Stimulated activated CD8-positive, alpha-beta memory T cell treated with anti-CD3 and anti-CD28 coated beads, Interleukin-7, amount 100 ng/mL, for 48 hours (primary cell): Measurements from ENCODE around the gene CACNA1C.
A peak's percentile ranks its signal among the peaks of the same experiment; 100 is the strongest.

ENCODE experiments used
- DNase-seq, 2 donors: peaks; one replicate each; pipeline ENCODE4 v3.0.0-alpha.2; 2020; ENCODE audit warnings: low read depth in 1 of 2; ENCODE audit errors: extremely low read depth in 1 of 2

The CACNA1C gene

DNA sequence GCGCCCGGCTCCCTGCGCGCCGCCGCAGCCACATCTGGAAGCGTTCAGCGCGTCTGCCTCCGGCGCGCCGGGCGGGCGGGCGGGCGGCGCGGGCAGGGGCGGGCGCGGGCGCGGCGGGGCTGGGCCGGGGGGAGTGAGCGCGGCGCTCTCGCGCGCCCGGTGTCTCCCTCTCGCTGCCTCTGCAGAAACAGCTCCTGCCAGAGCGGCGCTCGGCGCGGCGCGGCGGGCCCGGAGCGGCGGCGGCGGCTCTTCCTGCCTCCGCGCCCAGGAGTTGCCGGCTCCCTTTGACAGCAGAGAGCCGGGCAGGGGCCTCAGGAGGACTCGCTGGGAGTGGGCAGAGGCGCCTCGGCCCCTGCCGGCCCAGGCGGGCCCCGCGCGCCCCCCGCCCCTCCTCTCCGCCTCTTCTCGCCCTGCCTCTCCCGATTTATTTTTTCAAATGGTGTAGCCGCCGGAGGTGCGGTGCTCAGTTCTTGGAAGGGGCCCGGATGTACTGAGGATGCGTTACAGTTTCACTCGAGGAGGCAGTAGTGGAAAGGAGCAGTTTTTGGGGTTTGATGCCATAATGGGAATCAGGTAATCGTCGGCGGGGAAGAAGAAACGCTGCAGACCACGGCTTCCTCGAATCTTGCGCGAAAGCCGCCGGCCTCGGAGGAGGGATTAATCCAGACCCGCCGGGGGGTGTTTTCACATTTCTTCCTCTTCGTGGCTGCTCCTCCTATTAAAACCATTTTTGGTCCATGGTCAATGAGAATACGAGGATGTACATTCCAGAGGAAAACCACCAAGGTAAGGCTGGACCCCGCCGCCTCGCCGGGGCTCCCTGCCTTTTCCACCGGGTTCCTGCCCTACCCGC lies at the start of gene CACNA1C:
Gene CACNA1C, plus strand, starts transcription at position 162 of the 853 bp plus-strand sequence. Its CDS starts 576 bp downstream, at position 738.
- no peak for DNase-seq

DNA sequence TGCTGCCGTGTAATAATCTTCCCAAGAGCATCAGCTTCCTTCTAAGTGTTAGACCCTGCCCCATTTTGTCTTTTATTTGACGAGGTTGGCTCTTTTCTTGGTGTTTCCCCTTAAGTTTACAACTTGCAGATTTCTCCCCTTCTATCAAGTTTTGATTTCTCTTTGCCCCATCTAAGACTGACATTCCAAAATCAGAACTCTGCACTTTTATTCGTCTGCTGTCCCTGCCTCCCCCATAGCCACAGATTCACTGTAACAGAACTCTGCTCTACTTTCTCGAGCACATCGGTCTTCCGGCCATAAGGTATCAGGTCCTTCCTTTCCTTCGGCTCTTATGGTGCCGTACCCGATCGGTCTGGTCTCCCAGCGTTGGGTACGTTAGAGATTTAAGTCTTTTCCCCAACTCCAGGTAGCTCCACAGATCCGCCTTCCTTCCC lies 49.1 kb upstream of the CACNA1C start:
- DNase-seq = no peak

DNA sequence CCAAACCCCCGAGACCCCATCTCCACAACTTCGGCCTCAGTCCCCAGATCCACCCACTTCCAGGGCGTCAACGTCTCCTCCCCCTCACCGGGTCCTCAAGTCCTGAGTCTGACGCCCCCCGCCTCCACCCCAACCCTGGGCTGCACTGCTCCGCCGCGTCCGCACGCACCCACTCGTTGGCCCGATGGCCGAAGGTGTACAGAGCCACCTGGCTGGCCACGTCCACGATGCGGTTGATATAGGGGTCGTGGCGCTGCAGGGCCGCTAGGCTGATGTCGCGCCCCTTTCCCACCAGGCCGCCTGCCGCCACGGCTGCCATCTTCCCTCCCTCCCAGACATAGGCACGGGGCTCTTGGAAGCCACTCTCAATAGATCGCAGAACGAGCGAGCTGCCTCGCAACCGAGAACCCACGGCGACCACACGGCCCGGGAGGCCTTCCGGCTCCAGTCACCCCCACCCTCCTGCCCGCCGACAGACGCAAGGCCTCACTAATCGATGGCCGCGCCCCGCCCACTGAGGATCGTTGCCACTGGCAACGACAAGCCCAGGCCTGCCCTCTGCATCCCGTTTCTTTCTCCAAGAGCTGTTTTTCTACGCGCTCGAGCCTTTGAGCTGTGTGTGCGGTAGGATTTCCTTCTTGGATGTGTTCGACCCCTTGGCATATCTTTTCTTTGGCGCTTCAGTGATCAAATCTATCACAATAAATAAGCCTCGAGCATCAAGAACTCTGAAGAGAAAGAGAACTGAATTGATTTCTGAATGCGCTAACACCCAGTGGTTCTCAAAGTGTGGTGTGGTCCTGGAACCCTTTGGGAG lies 48.5 kb upstream of the CACNA1C start, which contains the start of gene DCP1B:
Gene DCP1B, minus strand, starts transcription at position 345 of the 817 bp plus-strand sequence. Its CDS starts 26 bp downstream, at position 319.
- peak; percentile 88 to 93 for DNase-seq

DNA sequence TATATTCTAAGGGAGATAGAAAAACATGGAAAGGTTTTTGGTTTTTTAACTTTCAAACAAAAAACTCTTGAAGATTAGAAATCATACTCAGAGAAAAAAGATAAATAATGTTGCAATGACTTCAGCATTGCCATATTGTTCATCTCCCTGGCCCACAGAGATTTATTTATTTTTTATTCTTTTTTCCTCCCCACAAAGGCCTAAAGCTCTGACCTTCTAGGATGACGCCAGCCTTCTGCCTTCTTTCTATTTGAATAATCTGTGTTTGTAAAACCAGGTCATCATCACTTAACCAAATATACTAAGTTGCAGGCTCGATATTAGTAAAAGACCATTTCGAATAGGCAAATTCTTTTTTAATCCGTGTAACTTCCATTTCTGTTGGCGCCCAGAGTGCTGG lies 44.1 kb upstream of the CACNA1C start:
- no peak for DNase-seq

DNA sequence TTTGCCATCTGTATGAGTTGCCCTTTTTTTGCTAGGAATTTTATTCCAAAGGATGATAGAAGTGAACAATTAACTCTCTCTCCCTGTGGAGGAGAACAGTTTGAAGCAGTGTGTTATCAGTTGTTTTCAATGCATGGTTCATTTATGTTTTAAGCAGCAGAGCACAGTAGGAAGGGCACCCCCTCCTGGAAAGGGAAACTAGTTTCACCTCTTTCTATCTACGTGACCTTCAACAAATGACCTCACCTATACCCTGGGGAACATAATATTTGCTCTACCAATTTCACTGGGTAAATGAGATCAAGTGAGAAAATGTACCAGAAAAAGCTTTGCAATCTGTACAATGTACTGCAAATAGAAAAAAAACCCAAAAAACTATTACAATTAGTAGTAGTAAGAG lies 43.2 kb upstream of the CACNA1C start:
- DNase-seq = no peak

DNA sequence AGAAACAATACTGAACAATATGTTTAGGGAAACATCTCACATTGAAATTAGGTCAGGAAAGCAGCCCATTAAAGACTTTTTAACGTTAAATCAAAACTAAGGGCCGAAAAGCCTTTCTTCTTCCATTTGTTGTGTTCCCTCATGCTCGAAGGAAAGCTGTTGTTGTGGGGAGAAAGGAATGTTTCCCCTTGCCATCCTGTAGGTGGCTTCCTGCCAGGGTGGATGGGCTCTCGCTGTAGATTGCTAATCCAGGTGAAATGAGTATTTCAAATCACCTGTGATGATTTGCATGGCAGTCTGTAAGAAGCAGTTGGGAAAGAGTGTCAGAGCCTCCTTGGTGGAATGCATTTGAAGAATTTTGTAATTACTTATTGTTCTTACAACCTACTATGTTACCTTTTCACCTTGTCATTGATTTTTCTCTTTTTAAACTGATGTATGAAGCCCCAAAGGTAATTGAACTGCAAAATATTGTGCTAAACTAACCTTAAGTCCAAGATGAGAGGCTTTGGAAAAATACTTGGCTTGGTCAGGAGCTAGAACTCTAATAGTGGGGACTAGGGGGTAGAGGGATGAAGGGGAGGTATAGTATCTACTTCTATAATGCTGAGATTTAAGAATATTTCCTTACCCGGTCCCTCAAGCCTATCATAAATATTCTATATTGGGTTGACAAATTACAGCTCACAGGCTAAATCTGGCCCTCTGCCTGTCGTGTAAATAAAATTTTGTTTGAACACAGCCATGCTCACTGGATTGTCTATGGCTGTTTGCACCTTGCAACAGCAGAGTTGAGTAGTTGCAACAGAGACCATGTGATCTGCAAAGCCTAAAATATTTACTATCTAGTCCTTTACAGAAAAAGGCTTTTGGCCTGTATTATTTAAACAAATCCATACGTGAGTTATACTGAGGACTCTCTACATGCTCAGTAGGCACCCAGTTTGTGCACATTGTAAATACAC lies 40.9 kb upstream of the CACNA1C start:
- DNase-seq = no peak

DNA sequence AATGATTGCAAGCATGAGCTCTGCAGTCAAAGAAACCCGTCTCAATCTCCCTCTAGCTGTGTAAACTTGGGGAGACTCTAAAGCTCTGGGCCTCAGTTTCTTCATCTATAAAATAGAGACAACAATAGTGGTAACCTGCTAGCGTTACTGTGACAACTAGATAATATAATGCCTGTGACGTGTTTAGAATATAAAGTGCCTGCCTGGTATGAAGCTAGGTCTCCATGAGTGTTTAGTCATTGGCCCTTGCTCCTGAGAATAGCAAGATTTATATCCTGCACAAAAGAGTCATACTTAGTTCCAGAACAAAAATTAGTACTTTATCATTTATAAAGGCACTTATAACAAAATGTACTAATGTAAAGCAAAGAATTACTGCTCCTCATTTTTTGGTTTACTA lies 39.7 kb upstream of the CACNA1C start:
- DNase-seq = no peak

DNA sequence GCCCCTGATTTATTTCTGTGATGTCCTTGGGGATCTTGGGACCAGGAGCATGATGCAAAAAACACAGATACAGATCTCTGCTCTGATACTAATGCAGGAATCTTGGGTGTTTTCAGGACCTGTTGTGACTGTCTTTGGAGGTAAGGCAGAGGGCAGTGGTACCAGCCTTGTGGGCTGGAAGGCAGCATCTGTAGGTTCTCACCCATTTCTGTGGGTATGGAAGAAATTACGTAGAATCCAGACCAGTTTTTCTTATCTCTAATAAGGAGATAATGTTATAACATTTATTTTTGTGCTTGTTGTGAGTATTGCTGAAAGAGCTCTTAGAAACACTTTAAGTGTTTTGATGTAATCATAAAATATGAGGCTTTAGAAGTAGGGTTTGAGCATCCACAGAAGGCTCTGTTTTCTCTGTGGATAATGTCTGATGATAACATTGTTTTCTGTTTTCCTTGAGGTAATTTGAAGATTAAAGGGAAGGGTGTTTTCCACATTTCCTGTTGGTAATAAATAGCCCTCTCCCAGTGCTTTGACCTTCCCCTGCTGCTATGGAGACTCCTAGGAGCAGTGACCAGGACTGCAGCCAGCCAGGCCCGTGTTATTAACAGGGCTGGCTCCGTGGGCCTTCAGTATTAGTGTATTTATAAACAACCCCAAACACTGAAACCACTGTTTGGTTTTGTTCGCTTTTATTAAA lies 39.1 kb upstream of the CACNA1C start:
- DNase-seq = no peak

DNA sequence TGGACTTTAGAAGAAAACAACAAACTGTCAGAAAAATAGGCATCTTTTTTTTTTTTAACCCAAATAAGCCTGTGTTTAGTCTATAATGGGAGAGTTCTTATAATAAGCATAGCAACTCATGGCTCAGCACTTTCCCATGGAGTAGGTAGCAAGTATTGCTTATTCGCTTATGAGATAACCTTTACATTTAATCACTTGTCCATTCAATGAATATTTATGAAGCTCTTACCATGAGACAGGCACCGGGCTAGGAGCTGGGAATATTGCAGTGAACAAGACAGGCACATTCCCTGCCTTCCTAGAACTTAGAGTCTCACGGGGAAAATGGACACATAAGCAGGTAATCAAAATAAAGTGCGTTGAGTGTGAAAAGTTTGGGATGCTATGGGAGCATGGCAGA lies 38.6 kb upstream of the CACNA1C start:
- no peak for DNase-seq

DNA sequence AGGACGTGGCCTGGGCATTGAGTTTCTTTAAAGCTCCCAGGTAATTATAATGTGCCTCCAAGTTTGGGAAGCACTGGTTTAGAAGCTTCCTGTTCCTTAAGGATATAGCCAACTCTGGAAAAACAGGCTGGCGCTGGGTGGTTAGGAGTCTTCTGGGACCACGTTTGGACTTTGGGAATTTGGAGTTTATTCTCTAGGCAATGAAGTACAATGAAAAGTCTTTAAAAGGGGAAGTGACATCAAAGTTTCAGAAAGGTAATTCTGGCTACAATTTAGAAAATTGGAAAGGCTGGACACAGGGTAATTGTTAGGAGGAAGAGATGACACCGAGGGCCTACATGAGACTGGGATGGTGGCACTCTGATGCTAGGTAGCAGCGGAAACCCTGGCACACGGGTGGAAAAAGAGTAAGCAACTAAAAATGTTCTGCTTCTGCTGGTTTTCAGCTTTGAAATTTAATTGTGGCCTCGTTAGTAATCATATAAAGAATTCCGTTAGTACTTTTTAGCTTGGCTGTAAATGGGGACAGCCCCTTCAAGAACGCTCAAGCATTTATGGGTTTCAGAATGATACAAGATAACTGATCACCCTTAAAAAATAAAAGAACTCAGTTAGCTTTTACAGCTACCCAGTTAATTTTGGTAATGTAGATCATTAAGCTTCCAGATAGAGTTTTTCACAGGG lies 35.8 kb upstream of the CACNA1C start:
- no peak for DNase-seq

DNA sequence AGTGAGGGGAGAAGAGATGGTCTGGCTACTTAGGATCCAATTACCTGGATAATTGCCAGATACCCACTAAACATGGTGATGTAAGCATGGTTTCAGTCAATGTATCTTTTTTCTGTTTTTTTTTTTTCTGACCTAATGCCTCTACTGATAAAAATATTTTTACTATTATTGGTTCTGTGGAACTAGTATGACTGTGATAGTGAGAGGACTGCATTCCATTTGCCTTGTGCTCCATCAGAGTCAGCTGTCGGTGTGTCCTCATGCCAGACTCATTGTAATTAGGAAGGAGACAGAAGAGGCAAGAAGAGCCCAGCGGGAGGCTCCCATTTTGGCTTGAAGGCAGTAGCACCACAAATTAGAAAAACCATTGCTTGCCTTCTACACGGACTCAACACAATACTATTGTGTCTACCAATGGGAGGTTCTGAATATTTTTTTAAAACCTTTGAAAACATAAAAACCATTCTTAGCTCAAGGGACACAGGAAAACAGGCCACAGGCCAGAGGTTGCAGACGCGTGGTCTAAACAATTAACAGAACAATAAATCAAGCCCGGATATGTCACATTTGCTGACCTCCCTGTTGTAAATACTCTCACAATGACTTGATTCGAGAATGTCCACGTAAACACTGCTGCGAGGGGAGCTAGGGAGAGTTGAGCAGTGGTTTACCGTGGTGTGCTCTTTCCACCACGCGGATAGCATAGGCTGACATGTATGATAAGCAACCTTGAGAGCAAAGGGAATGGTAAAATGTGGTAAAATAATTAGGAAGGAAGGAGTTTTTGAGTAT lies 35.0 kb upstream of the CACNA1C start:
- DNase-seq = no peak

DNA sequence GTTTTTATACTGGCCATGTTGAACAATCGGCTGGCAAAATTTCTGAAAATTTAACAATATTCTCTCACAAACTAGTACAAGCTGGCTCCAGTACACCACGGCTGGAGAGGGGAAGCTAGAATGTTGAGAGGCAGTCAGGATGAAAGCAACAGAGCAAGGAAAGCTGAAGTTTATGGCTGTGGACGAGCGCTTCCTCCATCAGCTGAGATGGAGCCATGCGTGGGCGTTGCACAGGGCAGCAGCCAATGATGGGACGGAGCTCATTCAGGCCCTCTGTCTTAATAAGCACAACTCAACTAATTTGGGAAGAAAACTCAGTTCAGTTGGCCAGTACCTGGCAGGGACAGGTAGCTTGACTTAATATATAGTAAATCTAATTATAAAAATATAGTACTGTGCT lies 34.4 kb upstream of the CACNA1C start:
- DNase-seq = no peak

DNA sequence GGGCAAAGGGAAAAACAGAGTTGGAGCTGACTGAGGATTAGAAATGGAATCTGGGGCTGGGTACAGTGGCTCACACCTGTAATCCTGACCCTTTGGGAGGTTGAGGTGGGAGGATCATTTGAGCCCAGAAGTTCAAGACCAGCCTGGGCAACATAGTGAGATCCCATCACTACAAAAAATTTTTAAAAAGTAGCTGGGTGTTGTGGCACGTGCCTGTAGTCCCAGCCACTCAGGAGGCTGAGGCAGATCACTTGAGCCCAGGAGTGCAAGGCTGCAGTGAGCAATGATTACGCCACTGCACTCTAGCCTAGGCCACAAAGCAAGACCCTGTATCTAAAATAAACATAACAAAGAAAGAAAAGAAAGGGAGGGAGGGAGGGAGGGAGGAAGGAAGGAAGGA lies 33.7 kb upstream of the CACNA1C start:
- DNase-seq = no peak

DNA sequence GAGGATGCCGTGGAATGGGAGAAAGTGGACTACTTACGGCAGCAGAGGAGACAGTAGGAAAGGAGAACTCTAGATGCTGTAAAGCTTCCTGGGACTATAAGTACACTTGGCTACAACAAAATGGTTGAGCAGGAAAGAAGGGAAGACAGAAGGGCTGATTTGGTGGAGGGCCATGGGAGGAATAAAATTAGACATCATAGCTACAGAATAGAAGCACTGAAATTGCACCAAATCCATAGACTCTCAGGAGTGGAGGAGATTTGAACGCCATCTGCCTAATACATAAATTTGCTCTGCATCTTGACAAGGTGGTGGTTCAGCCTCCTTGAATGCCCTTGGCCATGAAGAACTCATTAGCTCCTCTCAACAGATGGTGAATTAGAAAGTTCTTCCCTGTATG lies 32.3 kb upstream of the CACNA1C start:
- DNase-seq = no peak

DNA sequence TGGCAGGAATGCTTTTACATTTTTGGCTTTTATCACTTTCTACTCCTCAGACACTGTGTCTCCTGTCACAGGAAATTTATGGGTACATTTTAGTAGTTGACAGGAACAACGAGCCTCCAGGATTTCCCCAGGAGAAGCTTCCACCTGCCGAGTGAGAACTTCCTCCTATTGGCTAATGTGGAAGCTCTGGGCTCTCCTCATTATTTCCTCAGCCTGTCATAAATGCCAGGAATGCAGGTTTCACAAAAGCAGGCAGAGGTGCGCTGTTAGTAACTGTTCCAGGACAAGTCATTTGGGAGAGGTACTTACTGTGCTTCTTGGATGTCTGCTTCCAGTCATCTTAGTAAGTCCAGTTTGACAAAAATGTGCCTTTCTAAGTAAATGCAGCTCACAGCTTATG lies 29.4 kb upstream of the CACNA1C start:
- DNase-seq = no peak

DNA sequence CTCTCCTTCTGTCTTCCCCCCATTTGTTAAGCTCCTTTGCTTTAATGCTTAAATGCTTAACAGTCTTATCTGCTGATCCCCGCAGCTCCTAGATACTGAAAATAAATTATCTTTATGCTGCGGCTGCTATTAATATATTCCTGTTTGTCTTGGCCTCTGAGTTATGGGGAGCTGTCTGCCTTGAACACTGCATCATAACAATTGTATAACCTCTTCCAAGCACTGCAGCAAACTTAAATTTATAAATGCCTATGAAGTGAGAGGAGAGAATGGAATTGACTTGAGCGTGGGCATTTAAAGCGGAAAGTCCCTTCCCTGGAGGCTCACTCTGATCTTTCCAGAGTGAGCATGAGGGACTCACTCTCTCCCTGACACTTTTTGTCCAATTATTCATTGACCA lies 25.4 kb upstream of the CACNA1C start:
- no peak for DNase-seq

DNA sequence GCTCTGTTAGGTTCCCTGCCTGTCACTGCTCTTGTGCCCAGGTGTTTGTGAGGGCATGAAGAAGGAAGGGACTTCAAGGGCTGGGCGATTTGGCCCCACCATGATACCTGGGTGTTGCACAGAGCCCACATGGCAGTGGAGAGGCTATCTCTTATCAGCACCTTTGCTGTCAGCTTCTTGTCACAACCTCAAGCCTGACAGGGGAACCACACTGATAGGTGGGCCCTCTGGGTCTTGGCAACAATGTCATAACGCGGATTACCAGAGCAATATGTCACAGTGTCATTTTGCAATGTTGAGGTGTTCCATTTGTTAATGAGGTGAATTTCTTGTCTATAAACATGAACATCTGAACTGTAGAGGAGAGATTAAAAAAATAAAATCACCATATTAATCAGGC lies 22.9 kb upstream of the CACNA1C start:
- no peak for DNase-seq

DNA sequence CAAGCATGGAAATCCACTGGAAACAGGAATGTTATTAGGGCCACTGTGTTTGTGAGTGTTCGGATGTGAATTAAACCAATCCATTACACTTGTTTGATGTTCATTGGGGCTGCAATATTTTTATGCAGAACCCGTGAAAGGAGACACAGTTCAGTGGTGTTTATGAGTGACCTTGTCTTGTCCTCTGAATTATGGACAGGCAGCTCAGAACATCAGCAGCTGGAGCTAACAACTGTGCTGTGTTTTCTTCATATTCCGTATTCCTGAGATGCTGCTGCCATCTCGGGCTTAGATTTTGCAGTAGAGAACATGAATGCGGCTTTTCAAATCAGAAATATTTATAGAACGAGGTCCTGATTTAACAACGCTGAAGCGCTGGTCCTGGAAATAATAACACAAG lies 20.3 kb upstream of the CACNA1C start:
- DNase-seq = no peak
